Fibroblast of lung (primary cell): ENCODE results near the gene ANKS1B. TPM values are rescaled to one million over a fixed set of nuclear protein-coding genes. Genes with fewer than 3 reads are reported as not detected.
A peak's percentile ranks its signal among the peaks of the same experiment; 100 is the strongest.

Experiments
- DNase-seq, 2 donors: peaks; one replicate each; pipeline versions ENCODE4 v3.0.0 to v3.0.0-alpha.2; 2010; ENCODE audit warnings: low read depth in 2 of 2
- H2AFZ ChIP-seq: 2 replicates; pipeline ENCODE4 v1.5.1; 2012; ENCODE audit warnings: low read length, control low read depth, inconsistent platforms
- H3K27ac ChIP-seq: 2 replicates; pipeline ENCODE4 v1.5.1; 2011; ENCODE audit warnings: low read length, control low read depth; ENCODE audit not compliant: insufficient read depth
- H3K27me3 ChIP-seq: 2 replicates; pipeline ENCODE4 v1.5.1; 2011; ENCODE audit warnings: mild to moderate bottlenecking, low read length; ENCODE audit not compliant: control insufficient read depth, insufficient read depth
- H3K36me3 ChIP-seq: 2 replicates; pipeline ENCODE4 v1.5.1; 2011; ENCODE audit warnings: low read length; ENCODE audit not compliant: control insufficient read depth, insufficient read depth
- H3K4me1 ChIP-seq: 2 replicates; pipeline ENCODE4 v1.5.1; 2011; ENCODE audit warnings: low read length; ENCODE audit not compliant: control insufficient read depth, insufficient read depth; ENCODE audit errors: extremely low read depth
- H3K4me2 ChIP-seq: 2 replicates; pipeline ENCODE4 v1.5.1; 2011; ENCODE audit warnings: low read length, control low read depth; ENCODE audit not compliant: insufficient read depth; ENCODE audit errors: extremely low read depth
- H3K4me3 ChIP-seq, 4 experiments: fragments of 200-600 bp in 1 of 4; sonication (generic) in 1 of 4; replicated peaks in 1 of 4; 2 replicates each; pipeline ENCODE4 v1.5.1; 2011 to 2016; ENCODE audit warnings: low read length in 4 of 4, low read depth in 3 of 4, mild to moderate bottlenecking in 3 of 4, control low read depth in 2 of 4, inconsistent platforms in 1 of 4, mixed read lengths in 1 of 4; ENCODE audit not compliant: insufficient read depth in 1 of 4; ENCODE audit errors: control extremely low read depth in 1 of 4
- H3K79me2 ChIP-seq: 2 replicates; pipeline ENCODE4 v1.5.1; 2012; ENCODE audit warnings: mild to moderate bottlenecking, low read length, inconsistent platforms; ENCODE audit not compliant: control insufficient read depth, insufficient read depth
- H3K9ac ChIP-seq: 2 replicates; pipeline ENCODE4 v1.5.1; 2011; ENCODE audit warnings: mild to moderate bottlenecking, low read length, control low read depth; ENCODE audit not compliant: insufficient read depth
- H3K9me3 ChIP-seq: 2 replicates; pipeline ENCODE4 v1.5.1; 2012; ENCODE audit warnings: low read depth, low read length; ENCODE audit not compliant: control insufficient read depth, insufficient read depth
- H4K20me1 ChIP-seq: 2 replicates; pipeline ENCODE4 v1.5.1; 2011; ENCODE audit warnings: low read length; ENCODE audit not compliant: control insufficient read depth, insufficient read depth; ENCODE audit errors: extremely low read depth
- CTCF ChIP-seq, 2 donors: IDR thresholded peaks in 1 of 2; conservative IDR thresholded peaks in 1 of 2; 1 replicate in 1 of 2; 2 replicates in 1 of 2; pipeline ENCODE4 v1.5.1; 2011 to 2012; ENCODE audit warnings: low read length in 2 of 2, control low read depth in 1 of 2, inconsistent platforms in 1 of 2, low read depth in 1 of 2, mild to moderate bottlenecking in 1 of 2
- EZH2 ChIP-seq: IDR thresholded peaks from 2 replicates; pipeline ENCODE4 v1.5.1; 2012; ENCODE audit warnings: low read length, control low read depth, mild to moderate bottlenecking; ENCODE audit errors: missing control alignments
- polyA plus RNA-seq, 2 donors: library from polyadenylated mRNA; depleted of rRNA in 1 of 2; stranded (reverse) in 1 of 2; unstranded in 1 of 2; fragments of >200 nt; gene quantifications; 2 replicates each; pipeline ENCODE4 v1.2.1, GENCODE V29; 2011 to 2012; ENCODE audit warnings: missing spikeins in 1 of 2
- total RNA-seq: library from RNA; depleted of rRNA; stranded (reverse); fragments of >200 nt; gene quantifications from 2 replicates; pipeline ENCODE4 v1.2.1, GENCODE V29; 2014

Gene ANKS1B
- total and polyA plus RNA-seq, 2 donors (not counting 1 experiment from before 2014, with no cell fraction given): 0.11 to 0.83 TPM

DNA sequence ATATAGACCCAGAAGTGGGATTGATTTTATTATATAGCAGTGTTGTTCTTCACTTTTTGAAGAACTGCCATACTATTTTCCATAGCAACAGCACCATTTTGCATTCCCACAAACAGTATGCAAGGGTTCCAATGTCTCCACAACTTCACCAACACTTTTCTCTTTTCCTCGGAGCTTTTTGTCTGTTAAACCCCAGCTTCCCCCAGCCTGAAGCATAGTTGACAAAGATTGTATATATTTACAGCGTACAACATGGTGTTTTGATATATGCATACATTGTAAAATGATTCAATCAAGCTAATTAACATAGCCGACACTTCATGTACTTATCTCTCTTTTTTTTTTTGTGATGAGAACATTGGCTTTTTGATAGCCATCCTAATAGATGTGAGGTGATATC, 982.6 kb downstream of the ANKS1B start:
- no peaks in the 10 kb centered on the region for H4K20me1 ChIP-seq
- H3K79me2 ChIP-seq: no peaks in the 10 kb centered on the region
- H3K27me3 ChIP-seq: no peaks in the 10 kb centered on the region
- no peak overlapping the region for H3K4me3 ChIP-seq
- no peak overlapping the region for H2AFZ ChIP-seq
- no peak overlapping the region for H3K4me2 ChIP-seq
- H3K36me3 ChIP-seq: no peaks in the 10 kb centered on the region
- H3K4me1 ChIP-seq: no peaks in the 10 kb centered on the region
- no peak for DNase-seq
- TF ChIP-seq CTCF (conservative IDR thresholded peaks at IDR 0.05 in 1 of 2, IDR thresholded peaks at IDR 0.05 in 1 of 2; ENCODE audit: low read depth in 1 of 2, low read length in 2 of 2) (no peak), EZH2 (no peak)
- no peak overlapping the region for H3K9ac ChIP-seq
- H3K27ac ChIP-seq: no peak overlapping the region
- no peaks in the 10 kb centered on the region for H3K9me3 ChIP-seq

DNA sequence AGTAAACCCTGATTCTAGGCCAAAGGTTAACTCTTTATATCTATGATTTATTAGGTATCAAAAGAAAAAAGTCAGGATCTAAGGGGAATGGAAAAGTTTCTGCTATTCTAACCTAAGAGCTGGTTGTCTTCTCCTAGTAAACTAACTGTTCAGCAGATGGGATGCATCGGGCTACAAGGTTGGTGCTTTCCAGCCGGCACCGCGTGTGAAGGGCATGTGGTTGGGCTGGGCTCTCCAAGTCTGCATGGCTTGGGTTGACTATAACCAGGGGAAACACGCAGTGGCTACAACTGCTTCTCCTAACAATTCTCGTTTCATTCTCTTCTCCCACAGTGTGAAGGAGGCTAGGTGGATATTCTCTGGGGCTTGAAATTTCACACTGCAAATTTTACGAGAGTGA, 985.2 kb downstream of the ANKS1B start:
- Histone ChIP-seq H3K27me3 (no peaks in the 10 kb centered on the region), H4K20me1 (no peaks in the 10 kb centered on the region), H3K79me2 (no peaks in the 10 kb centered on the region), H3K36me3 (no peaks in the 10 kb centered on the region), H3K9ac (no peak overlapping the region), H2AFZ (no peak overlapping the region), H3K27ac (no peak overlapping the region), H3K4me3 (no peak overlapping the region), H3K4me1 (no peaks in the 10 kb centered on the region), H3K9me3 (no peaks in the 10 kb centered on the region), H3K4me2 (no peak overlapping the region)
- TF ChIP-seq EZH2 (no peak), CTCF (conservative IDR thresholded peaks at IDR 0.05 in 1 of 2, IDR thresholded peaks at IDR 0.05 in 1 of 2; ENCODE audit: low read depth in 1 of 2, low read length in 2 of 2) (no peak)
- peak in 1 of 2 donors; percentile 19 for DNase-seq

- H3K27me3 ChIP-seq: no peaks in the 10 kb centered on the region
- peak; percentile 23 to 67 for DNase-seq
- no peaks in the 10 kb centered on the region for H3K4me1 ChIP-seq
- H3K9me3 ChIP-seq: no peaks in the 10 kb centered on the region
- no peaks in the 10 kb centered on the region for H4K20me1 ChIP-seq
- H3K4me2 ChIP-seq: no peak overlapping the region
- no peaks in the 10 kb centered on the region for H3K36me3 ChIP-seq
- H3K4me3 ChIP-seq: no peak overlapping the region
- no peaks in the 10 kb centered on the region for H3K79me2 ChIP-seq
- no peak overlapping the region for H3K9ac ChIP-seq
- TF ChIP-seq EZH2: no peak
- TF ChIP-seq CTCF (conservative IDR thresholded peaks at IDR 0.05 in 1 of 2, IDR thresholded peaks at IDR 0.05 in 1 of 2; ENCODE audit: low read depth in 1 of 2, low read length in 2 of 2): peak; percentile 56 to 65
- H3K27ac ChIP-seq: no peak overlapping the region
- H2AFZ ChIP-seq: no peak overlapping the region
These were observed 985.9 kb downstream of the ANKS1B start for GRCh38 chr12:98998697-98999299.
